GM12801 (cell line): Measurements from ENCODE around the gene NFKB1.

Experiments
- TF ChIP-seq, protein P1 (sequence below): IDR thresholded peaks from one replicate; pipeline ENCODE4 v1.5.1; 2011; ENCODE audit warnings: control low read depth; ENCODE audit not compliant: insufficient read length; ENCODE audit errors: extremely low read depth

The NFKB1 gene

DNA sequence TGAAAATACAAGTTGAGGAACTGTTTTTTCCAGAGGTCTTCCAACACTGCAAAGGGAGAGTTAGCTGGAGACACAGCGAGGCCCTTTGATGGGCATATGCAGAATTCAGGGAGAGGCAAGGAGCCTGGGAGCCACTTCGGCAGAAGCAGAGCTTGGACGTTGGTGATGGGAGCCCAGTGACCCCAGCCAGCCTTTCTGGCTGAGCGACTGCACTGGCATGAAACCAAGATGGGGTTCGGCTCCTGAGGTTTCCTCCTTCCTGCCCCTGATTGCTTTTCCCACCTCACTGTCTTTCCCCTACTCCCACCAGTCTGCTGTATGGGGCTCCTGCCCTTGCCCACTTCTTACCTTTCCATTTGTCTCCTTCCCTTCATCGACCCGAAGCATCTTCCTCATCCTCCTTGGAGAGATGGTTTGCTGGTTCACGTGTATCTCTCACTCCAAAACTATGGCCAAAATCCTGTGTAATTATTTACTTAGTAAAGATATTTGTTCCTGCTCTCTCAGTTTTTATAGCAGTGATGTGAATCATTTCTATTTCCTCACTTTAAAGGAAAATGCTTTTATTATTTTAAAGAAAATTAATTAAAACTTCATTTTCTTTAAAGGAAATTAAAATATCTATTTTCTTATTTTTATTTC lies 100.5 kb downstream of the NFKB1 start:
- TF ChIP-seq, protein P1, sequence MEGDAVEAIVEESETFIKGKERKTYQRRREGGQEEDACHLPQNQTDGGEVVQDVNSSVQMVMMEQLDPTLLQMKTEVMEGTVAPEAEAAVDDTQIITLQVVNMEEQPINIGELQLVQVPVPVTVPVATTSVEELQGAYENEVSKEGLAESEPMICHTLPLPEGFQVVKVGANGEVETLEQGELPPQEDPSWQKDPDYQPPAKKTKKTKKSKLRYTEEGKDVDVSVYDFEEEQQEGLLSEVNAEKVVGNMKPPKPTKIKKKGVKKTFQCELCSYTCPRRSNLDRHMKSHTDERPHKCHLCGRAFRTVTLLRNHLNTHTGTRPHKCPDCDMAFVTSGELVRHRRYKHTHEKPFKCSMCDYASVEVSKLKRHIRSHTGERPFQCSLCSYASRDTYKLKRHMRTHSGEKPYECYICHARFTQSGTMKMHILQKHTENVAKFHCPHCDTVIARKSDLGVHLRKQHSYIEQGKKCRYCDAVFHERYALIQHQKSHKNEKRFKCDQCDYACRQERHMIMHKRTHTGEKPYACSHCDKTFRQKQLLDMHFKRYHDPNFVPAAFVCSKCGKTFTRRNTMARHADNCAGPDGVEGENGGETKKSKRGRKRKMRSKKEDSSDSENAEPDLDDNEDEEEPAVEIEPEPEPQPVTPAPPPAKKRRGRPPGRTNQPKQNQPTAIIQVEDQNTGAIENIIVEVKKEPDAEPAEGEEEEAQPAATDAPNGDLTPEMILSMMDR, result no peak

- TF ChIP-seq, protein P1, result no peak
Measured at GRCh38 chr4:102604222-102604940, 103.2 kb downstream of the NFKB1 start.

GRCh38 chr4:102606261-102606660 lies 105.1 kb downstream of the NFKB1 start:
- TF ChIP-seq, protein P1, result no peak

DNA sequence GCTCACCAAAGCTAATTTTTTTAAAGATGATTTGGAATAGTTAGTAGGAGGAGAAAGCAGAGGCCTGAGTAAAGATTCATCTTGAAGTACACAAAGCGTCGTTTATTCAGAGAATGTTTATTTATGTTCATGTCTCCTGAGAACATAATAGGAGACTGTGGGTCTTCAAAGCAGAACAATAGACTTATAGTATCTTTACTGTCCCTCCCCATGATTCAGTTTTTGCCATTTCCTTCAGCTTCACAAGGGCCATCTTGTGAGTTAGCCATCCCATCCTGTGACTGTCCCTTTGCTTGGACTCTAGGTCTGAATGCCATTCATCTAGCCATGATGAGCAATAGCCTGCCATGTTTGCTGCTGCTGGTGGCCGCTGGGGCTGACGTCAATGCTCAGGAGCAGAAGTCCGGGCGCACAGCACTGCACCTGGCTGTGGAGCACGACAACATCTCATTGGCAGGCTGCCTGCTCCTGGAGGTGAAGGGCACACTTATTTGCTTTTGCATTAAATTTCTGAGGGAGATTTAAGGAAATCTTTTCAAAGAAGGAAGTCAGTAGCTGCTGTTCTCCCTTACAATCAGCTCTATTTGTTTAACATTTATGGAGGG lies 105.8 kb downstream of the NFKB1 start:
- TF ChIP-seq, protein P1, result no peak

DNA sequence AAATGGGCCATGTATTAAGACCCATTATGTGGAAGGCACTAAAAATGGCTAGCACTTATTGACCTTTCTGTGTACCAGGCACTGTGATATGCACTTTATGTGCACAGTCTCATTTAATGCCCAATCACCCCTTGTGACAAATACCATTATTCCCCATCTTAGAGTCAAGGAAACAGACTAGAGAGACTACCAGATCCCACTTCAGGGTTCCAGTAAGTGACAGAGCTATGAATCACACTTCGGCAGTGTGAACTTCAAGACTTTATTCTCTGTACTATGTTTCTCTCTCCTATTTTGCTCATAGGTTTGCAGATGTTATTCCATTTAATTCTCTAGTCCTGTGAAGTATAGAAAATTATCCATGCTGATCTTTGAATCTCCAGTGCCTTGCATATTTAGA lies 107.0 kb downstream of the NFKB1 start:
- TF ChIP-seq, protein P1, result no peak

DNA sequence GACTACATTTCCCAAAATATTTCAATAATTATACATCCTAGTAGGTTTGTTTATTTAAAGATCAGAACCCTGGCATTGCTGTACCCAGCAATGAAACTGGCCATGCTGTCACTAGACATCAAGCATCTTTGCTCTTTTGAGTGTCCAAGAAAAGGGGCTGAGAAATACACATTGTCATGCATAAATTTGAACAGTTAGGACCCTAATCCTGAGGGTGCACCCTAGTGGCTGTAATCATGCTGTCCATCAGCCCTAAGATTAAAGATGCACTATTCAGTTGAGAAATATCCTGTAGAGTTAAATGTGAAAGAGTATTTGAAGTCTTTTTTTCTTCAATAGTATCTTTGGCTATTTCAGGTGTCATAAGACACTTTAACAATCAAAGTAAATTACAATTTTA lies 108.8 kb downstream of the NFKB1 start:
- TF ChIP-seq, protein P1, result no peak

- TF ChIP-seq, protein P1, result no peak
Measured at GRCh38 chr4:102610476-102610875, 109.3 kb downstream of the NFKB1 start.
